Esophagus (tissue), 2 donors: ENCODE results near the gene CACNB4. TPM values are rescaled to one million over a fixed set of nuclear protein-coding genes. Genes with fewer than 3 reads are reported as not detected.

Experiments used
- H3K27ac ChIP-seq, 2 donors: one replicate each; pipeline ENCODE4 v1.5.1; 2013; ENCODE audit warnings: low read depth in 2 of 2, mild to moderate bottlenecking in 2 of 2, inconsistent platforms in 1 of 2, low read length in 1 of 2, moderate library complexity in 1 of 2
- H3K27me3 ChIP-seq, 2 donors: one replicate each; pipeline ENCODE4 v1.6.1; 2013; ENCODE audit warnings: low read length in 2 of 2, control low read depth in 1 of 2, mild to moderate bottlenecking in 1 of 2; ENCODE audit not compliant: insufficient read depth in 2 of 2, control insufficient read depth in 1 of 2
- H3K36me3 ChIP-seq, 2 donors: one replicate each; pipeline ENCODE4 v1.6.1; 2013; ENCODE audit warnings: low read length in 1 of 2; ENCODE audit not compliant: control insufficient read depth in 2 of 2, insufficient read depth in 2 of 2
- H3K4me1 ChIP-seq, 2 donors: one replicate each; pipeline ENCODE4 v1.6.1; 2013; ENCODE audit warnings: low read length in 1 of 2; ENCODE audit not compliant: control insufficient read depth in 2 of 2, insufficient read depth in 2 of 2
- H3K4me3 ChIP-seq, 2 donors: one replicate each; pipeline ENCODE4 v1.5.1; 2013; ENCODE audit warnings: low read length in 2 of 2, mild to moderate bottlenecking in 2 of 2, low read depth in 1 of 2, moderate library complexity in 1 of 2
- H3K9me3 ChIP-seq, 2 donors: one replicate each; pipeline ENCODE4 v1.6.1; 2013; ENCODE audit warnings: mild to moderate bottlenecking in 2 of 2, low read depth in 1 of 2, low read length in 1 of 2, moderate library complexity in 1 of 2; ENCODE audit not compliant: control insufficient read depth in 2 of 2, insufficient read depth in 1 of 2
- WGBS, 2 donors: extraction: QIAGEN DNeasy Blood & Tissue Kit; methylation state at CpG; one replicate each; pipeline ENCODE4 v1.1.7; 2013; 5-methylcytosine and 5-hydroxymethylcytosine counted together
- polyA plus RNA-seq, 2 donors: library from polyadenylated mRNA; stranded (reverse); fragments of 200-250 nt; gene quantifications; one replicate each; pipeline ENCODE4 v1.2.3, GENCODE V29; 2013
- donor health status: healthy with polysubstance abuse.
- donor health status: Bipolar disorder and iron deficiency.

The CACNB4 gene
- polyA plus RNA-seq, 2 donors = 1.2 to 1.3 TPM

DNA sequence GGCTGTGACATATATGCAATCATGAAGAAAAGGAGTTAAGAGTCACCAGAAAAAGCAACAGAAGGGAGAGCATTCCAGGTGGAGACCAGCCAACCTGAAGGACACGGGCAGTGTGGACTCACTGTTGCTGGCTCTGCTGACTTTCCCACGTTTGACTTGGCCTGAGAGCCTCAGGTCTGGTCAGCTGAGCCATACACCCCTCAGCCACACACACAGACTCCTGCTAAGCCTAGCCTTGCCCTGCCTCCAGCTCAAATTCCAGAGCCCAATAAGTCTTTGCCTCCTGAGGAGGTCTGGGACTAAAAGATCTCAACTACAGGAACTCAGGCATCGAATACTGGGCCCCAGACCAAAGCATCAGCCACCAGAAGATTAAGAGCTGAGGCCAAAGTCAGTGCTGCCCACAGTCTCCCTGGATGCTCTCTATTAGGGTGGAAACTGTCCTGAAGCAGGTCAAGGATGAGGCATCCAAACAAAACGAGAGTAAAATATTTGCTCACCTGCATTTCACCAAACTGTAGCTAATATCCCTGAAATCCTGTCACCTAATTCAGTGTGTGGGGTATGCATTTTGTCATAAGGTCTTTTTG is 23.3 kb downstream of the CACNB4 start:
- 46 to 48% methylated on average over 4 of the region's 4 CpGs for WGBS, 2 donors
- no peaks in the 10 kb centered on the region for H3K9me3 ChIP-seq
- no peak overlapping the region for H3K27ac ChIP-seq
- H3K4me3 ChIP-seq = no peak overlapping the region
- no peaks in the 10 kb centered on the region for H3K36me3 ChIP-seq
- no peaks in the 10 kb centered on the region for H3K4me1 ChIP-seq
- H3K27me3 ChIP-seq = no peaks in the 10 kb centered on the region

GRCh38 chr2:152072011-152072410 is 26.8 kb downstream of the CACNB4 start:
- Histone ChIP-seq H3K36me3 (no peaks in the 10 kb centered on the region), H3K4me3 (no peak overlapping the region), H3K27ac (no peak overlapping the region), H3K27me3 (no peaks in the 10 kb centered on the region), H3K9me3 (no peaks in the 10 kb centered on the region), H3K4me1 (no peaks in the 10 kb centered on the region)
- 84 to 93% methylated on average over 2 of the region's 2 CpGs for WGBS, 2 donors

- Histone ChIP-seq H3K27ac (no peak overlapping the region), H3K27me3 (no peaks in the 10 kb centered on the region), H3K9me3 (no peaks in the 10 kb centered on the region), H3K36me3 (no peaks in the 10 kb centered on the region), H3K4me3 (no peak overlapping the region), H3K4me1 (no peaks in the 10 kb centered on the region)
- 86 to 95% methylated on average over 1 of the region's 1 CpG for WGBS, 2 donors
These were observed 27.3 kb downstream of the CACNB4 start for GRCh38 chr2:152071518-152071917.

DNA sequence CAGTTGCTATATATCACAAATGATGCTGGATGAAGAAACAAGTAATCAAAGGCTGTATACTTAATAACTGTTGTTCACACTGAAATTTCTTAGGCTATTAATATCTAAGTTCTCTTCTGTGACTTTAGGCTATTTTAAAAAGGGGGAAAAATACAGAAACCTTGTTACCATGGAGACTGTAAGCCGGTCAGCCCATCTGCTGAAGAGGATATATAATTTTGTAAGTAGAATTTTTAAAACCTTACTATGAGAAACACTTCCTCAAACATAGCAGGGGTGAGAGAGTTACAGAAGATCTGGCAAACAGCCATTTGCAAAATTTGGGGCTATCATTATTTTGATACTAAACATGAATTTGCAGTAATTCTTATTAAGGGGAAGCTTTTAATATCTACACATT is 27.8 kb downstream of the CACNB4 start:
- Histone ChIP-seq H3K4me1 (no peaks in the 10 kb centered on the region), H3K36me3 (no peaks in the 10 kb centered on the region)
- 66 to 69% methylated on average over 1 of the region's 1 CpG for WGBS, 2 donors

DNA sequence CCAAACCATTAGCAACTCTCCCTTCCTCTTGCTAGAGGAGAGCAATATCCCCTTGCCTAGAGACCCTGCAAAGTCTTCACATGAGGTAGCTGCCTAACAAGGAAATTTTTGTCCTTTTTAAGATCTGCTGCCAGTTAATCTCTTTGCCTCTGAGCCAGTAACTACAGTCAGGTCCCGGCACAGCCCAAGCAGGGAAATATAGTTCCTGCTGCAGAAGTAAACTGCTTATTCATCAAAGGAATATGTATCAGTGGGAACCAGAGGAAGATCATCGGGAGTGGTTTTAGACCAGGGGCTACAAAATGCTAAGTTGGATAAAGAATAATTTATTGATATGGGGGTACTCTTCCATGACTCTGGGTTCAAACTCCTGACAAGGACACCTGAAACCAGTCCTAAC is 30.6 kb downstream of the CACNB4 start:
- Histone ChIP-seq H3K9me3 (no peaks in the 10 kb centered on the region), H3K27me3 (no peaks in the 10 kb centered on the region), H3K4me1 (no peaks in the 10 kb centered on the region), H3K4me3 (no peak overlapping the region), H3K36me3 (no peaks in the 10 kb centered on the region), H3K27ac (peak overlapping the region; percentile 31 to 34)
- WGBS, 2 donors = 41 to 61% methylated on average over 2 of the region's 2 CpGs

More for the DNA sequence above, 27.8 kb downstream of the CACNB4 start:
- no peak overlapping the region for H3K27ac ChIP-seq
- H3K4me3 ChIP-seq = no peak overlapping the region
- H3K9me3 ChIP-seq = no peaks in the 10 kb centered on the region
- no peaks in the 10 kb centered on the region for H3K27me3 ChIP-seq

- Histone ChIP-seq H3K4me3 (no peak overlapping the region), H3K4me1 (no peaks in the 10 kb centered on the region), H3K9me3 (no peaks in the 10 kb centered on the region), H3K36me3 (no peaks in the 10 kb centered on the region), H3K27me3 (no peaks in the 10 kb centered on the region), H3K27ac (peak overlapping the region; percentile 31 to 34)
- WGBS, 2 donors = 54 to 81% methylated on average over 1 of the region's 1 CpG
These were observed 31.0 kb downstream of the CACNB4 start for GRCh38 chr2:152067823-152068222.

- no peaks in the 10 kb centered on the region for H3K4me1 ChIP-seq
- H3K27me3 ChIP-seq = no peaks in the 10 kb centered on the region
- H3K9me3 ChIP-seq = no peaks in the 10 kb centered on the region
- H3K27ac ChIP-seq = no peak overlapping the region
- H3K36me3 ChIP-seq = no peaks in the 10 kb centered on the region
- no peak overlapping the region for H3K4me3 ChIP-seq
- WGBS, 2 donors = 87 to 89% methylated on average over 3 of the region's 3 CpGs
These were observed 32.9 kb downstream of the CACNB4 start for GRCh38 chr2:152065945-152066344.

- Histone ChIP-seq H3K4me3 (no peak overlapping the region), H3K36me3 (no peaks in the 10 kb centered on the region), H3K27ac (no peak overlapping the region), H3K4me1 (no peaks in the 10 kb centered on the region), H3K9me3 (no peaks in the 10 kb centered on the region), H3K27me3 (no peaks in the 10 kb centered on the region)
- 58 to 67% methylated on average over 3 of the region's 3 CpGs for WGBS, 2 donors
These were observed 34.8 kb downstream of the CACNB4 start for GRCh38 chr2:152064001-152064400.

- Histone ChIP-seq H3K9me3 (peaks cover 0 to 3% of the 10 kb centered on the region in 2 donors), H3K4me3 (no peak overlapping the region), H3K27ac (no peak overlapping the region), H3K4me1 (no peaks in the 10 kb centered on the region), H3K27me3 (no peaks in the 10 kb centered on the region), H3K36me3 (no peaks in the 10 kb centered on the region)
- WGBS, 2 donors = 50 to 58% methylated on average over 3 of the region's 3 CpGs
These were observed 35.4 kb downstream of the CACNB4 start for GRCh38 chr2:152063325-152063924.
